HG03280 (cell line): ENCODE results near the gene OR13G1.
A peak's percentile ranks its signal among the peaks of the same experiment; 100 is the strongest.
"Not testable (repeated sequence)": the region's sequence is repeated elsewhere in the genome, so short reads cannot be mapped to it uniquely, and the experiment has no call there.

Experiments used
- ATAC-seq: cut with Tn5 transposase; IDR thresholded peaks from one replicate; pipeline ENCODE4 v1.9.1; 2021; ENCODE audit warnings: mild to moderate bottlenecking, moderate library complexity; ENCODE audit not compliant: unreplicated experiment

The OR13G1 gene, protein sequence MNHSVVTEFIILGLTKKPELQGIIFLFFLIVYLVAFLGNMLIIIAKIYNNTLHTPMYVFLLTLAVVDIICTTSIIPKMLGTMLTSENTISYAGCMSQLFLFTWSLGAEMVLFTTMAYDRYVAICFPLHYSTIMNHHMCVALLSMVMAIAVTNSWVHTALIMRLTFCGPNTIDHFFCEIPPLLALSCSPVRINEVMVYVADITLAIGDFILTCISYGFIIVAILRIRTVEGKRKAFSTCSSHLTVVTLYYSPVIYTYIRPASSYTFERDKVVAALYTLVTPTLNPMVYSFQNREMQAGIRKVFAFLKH

DNA sequence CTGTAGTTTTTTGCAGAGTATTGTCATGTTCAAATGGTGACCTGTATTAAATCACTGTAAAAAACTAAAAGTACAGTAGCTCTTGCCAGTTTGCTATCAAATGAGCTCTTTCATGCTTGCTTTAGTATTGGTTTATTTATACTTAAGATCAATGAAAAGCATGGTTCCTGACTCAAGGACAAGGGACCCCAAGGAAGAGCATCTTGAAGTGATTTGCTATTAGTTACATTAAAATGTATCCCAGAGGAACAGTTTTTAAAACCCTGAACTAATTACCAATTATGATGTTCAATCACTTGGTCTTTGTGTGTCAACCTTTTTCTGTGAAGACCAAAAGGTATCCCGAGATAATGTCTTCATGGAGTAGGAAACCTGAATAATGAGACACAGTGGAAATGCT, at the start of gene OR13G1:
OR13G1 (minus strand) TSS at position 101 of the 400 bp plus-strand sequence. CDS start 6,698 bp downstream, outside the sequence.
- ATAC-seq, result no peak

DNA sequence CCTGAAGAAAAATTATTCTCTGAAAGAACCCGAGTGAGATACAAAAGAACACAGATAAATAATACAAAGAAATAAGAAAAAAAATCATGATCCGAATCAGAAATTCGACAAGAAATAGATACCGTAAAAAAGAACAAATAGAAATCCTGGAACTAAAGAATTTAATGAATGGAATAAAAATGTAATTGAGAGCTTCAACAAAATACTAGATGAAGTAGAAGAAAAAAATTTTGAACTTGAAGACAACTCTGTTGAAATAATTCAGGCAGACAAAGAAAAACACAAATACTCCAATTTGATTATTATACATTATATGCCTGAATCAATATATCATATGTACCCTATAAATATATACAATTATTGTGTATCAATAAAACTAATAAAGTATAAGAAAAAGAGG, 41.7 kb upstream of the OR13G1 start:
- no peak for ATAC-seq

DNA sequence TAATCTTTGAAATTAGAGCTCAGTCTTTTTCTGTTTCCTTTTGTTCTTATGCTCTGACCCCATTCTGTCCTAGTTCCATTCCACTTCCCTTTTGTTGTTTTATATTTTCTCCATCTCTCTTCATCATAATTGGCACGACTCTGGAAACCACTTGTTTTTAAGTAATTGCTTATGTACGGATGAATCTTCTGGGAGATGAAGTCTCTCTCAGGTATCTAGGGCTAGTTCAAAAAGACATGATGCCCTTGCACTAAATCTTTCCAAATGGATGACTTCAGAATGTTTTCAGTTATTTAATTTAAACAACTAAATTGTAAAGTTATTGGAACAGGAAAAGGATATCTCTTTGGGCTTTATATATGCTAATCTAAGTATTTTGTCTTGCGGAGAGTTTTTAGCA, 37.0 kb upstream of the OR13G1 start, which contains the start of gene OR6F1:
OR6F1 (minus strand) TSS at position 101 of the 400 bp plus-strand sequence. CDS start 3,891 bp downstream, outside the sequence.
- no peak for ATAC-seq

DNA sequence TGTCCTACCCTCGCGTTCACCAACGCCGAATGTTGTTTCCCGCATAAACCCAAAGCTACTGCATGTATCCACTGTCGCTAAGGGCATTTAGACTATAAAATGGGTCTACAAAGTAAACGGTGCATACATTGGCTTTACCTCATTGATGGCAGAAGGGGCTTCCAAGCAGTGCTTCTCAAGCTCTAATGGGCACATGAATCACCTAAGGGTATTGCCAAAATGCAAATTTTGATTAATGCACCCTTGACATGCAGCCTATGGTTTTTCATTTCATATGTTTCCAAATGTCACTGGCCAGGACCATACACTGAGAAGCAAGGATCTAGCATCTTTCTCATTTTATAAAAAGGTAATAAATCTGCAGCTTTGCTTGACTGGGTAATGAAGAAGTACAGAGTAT, 34.2 kb upstream of the OR13G1 start:
- no peak for ATAC-seq

DNA sequence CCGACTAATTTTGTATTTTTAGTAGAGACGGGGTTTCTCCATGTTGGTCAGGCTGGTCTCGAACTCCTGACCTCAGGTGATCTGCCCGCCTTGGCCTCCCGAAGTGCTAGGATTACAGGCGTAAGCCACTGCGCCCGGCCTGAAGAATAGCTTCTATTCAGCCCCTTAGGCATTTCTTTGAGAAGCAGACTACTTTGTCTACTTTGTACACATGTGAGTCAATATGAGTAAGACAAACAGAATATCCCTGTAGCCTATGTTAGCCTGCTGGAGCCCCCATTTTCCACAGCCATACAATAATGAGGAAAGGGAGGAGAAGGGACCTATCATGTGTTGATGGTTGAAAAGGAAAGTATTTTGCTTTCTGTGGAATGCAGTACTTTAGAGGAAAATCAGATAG, 31.1 kb upstream of the OR13G1 start:
- ATAC-seq, result not testable (repeated sequence)

DNA sequence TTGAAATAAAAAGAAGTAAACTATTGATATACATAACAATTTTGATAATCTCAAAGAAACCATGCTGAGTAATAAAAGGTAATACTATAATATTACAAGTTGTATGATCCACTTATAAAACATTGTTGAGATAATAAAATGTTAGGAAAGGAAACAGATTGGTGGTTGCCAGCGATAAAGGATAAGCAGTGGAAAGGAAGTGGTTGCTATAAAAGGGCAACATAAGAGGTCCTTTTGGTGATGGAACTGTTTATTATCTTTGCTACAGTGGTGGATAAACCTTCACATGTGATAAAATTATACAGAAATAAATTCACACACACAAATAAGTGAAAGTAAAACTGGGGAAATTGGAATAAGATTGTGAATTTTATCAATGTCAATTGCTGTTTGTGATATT, 21.8 kb upstream of the OR13G1 start:
- ATAC-seq, result no peak

DNA sequence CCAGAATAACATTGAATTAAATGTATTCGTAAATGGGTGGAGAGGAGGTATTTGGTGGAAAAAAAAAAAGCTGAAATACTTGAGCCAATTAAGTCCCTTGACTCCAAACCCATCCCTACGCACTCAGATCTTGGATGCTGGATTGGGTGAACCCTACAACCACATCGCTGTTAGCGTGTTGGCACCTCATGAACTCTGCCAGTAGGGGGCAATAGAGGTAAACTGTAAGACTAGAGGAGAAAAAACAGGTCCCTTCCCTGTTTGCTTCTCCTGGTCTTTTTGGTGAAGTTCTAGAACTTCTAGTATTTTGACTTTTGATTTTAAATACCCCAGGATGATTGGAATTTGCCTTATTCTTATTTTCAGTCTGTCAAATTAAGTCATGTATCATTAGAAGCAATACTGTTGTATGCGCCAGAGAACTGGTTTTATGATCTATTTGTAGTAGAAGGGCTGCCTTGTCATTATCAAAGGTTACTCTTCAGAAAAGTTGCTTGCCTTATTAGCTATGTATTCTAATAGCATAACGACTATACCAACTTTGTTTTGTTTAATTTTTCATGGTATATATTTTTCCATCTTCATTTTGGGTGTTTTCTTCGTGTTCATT, 1.9 kb upstream of the OR13G1 start:
- peak; percentile 92 for ATAC-seq

DNA sequence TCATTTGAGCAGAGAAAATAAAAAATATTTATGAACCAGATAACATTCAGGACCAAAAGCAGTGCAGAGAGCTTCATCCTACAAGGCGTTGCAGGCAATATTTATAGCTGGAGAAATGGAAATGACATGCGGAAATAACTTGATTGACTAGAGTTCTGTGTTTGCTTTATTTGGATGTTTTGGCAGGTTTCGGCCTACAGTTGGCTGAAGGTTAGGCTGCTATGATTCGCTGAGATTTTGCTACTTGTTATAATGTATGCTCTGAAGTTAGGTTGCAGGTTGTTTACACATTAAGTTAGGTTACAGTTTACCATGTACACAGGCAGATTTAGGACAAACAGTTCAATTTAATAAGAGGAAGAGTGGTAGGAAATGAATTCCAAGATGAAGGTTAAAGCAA, 632 bp upstream of the OR13G1 start:
- ATAC-seq, result no peak

DNA sequence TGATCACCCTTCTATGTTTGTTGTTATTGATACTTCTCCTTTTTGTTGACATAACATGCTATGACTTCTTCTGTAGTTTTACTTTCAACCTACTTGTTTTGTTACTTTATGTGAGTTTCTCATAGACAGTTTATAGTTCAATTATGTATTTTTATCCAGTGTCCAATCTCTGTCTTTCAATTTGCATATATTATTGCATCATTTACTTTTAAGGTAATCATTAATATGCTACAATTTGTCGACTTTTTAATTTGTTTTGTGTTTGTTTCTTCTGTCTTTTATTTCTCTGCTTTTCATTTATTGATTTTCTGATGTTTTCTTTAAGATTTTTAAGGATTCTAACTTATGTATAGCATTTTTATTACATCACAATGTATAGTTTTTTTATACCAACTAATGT, 10.3 kb downstream of the OR13G1 start:
- ATAC-seq, result no peak

DNA sequence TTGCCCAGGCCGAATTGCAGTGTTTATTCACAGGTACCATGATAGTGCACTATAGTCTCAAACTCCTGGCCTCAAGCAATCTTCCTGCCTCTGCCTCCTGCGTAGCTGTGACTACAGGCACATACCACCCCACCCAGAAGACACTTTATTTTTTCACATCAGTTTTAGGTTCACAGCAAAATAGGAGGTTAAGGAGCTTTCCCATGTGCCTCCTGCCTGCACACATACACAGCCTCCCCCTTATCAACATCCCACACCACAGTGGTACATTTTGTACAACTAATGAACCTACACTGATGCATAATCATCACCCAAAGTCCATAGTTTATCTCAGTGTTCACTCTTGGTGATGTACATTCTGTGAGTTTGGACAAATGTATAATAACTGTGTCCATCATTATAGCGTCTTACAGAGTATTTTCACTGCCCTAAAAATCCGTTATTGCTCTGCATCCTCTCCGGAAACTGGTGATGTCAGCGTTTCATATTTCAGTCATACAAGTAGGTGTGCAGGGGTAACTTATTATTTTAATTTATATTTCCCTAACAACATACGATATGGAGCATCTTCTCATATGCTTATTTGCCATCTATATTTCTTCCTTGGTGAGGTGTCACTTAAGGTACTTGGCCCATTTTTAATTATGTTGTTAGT, 23.2 kb downstream of the OR13G1 start:
- ATAC-seq, result no peak

DNA sequence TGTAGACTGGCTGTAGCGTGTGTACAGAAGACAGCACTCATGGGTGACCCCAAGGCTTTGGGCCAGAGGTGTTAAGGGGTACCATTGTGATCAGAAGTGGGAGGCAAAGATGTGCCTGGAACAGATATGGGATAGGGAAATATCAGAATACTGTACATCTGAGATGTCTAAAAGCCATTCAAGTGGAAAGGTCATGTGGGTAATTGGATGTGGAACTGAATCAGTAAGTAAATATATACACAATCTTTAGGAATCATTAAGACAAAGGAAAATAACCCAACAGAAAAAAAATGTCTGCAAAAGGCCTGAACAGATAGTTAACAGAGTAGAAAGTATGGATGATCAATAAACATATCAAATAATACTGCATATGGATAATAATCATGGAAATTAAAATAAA, 26.5 kb downstream of the OR13G1 start:
- no peak for ATAC-seq

DNA sequence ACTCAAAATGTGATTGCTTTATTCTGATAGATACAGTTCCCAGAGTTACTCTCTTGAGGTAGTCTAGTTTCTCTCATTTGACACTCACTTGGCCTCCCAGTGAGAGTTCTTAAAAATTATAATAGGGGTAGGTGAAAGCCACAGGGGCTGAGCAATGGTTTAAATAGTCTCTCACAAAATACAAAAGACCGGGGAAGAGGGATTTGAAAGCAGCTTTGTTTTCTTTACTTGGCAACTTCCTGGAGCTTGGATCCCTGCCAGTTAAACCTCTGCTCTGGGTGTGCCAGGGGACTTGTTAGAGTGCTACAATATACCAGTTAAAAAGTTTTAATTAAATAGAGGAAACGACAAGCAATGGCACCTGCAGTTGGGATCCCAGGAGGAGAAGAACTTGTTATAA, 31.7 kb downstream of the OR13G1 start:
- ATAC-seq, result no peak

DNA sequence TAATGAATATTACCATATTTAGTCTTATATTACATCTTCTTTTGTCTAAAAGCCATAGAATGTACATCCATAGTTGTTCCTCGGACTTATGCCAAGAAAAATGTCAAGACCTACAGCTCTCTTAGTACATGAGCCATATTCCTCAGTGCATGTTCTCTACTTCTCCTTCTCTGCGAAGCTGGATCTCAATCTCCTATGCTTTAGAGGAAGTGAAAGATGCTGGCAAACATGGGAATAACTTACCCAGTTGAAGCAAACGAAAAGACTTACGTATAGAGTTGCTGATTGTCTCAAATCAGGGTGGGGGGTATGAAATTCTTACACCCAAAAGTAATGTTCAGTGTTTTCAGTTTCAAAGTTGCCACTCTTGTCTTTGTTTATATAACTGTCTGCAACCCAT, 32.7 kb downstream of the OR13G1 start:
- no peak for ATAC-seq

DNA sequence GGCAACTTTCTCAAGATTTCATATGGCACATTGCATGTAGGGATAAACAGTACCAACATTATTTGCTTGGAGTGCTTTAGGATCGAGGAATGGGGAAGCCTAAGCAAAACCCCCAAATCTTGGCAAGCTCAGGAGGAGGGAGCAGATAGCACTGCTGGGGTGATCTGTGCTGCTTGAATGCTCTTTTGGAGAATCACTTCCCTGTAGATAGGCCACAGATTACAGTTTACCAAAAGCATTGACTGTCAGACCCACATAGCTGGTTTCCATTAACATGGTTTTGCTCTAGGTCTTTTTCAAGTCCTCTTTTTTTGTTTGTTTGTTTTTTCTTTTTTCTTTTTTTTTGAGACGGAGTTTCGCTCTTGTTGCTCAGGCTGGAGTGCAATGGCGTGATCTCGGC, 36.8 kb downstream of the OR13G1 start:
- no peak for ATAC-seq

DNA sequence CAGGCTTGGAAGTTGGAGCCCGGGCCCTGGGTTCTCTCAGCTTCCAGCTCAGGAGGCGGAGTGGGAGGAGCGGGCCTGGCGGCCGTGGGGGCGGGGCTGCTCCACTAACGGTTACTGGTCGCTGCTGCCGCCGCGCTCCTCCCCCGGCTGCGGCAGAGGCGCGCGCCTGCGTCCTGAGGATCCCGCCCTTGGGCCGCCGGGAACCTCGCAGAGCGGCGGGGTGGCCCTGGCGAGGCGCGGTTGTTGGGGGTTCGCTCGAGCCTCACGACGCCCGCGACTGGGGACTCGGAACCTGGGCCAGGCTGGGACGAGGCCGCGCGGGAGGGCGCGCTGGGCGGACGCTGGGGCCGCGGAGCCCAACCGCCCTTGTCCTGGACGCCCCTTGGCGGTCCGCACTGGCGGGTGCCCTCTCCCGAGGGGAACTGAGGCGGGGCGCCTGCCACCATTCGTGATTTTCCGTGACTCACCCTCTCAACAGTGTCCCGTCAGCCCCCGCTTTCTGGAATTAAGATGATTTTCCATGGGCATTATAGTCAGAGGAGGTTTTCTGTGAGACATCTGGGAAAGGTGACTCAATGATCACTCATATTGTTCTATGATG, 40.1 kb downstream of the OR13G1 start:
- ATAC-seq, result no peak

DNA sequence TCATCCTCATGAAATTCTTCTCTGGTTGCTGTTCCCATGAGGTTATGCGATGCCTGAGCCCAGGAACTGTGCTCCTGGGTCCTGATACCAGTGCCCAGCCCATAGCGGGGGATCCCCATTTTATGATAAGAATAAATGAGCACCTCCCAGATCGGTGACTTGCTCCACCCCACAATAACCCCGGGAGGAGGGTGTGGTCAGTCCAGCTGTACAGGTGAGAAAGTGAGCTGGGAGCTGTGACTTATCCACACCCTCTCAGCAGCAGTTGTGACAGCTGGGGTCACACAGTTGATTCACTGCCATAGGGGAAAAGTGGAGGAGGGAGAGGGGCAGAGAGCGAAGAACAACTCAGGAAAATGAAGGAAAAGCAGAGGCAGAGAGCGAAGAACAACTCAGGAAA, 40.8 kb downstream of the OR13G1 start:
- ATAC-seq, result no peak

DNA sequence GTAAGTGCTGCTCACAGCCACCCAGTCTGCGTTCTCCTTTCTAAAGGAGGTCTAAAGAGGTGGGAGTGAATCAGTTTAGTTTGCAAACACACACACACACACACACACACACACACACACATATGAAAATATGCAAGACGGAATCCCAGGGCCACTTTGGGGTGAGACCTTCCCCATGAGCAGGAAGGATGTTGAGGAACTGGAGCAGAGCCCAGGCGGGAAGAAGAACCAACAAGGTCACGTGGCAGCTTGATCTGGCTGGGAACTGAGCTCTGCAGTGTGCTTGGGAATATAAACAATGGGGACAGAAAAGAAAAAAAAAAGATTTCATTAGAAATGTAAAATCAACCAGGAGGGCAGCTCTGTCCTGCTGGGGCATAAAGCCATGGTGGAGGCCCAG, 41.5 kb downstream of the OR13G1 start:
- ATAC-seq, result no peak

DNA sequence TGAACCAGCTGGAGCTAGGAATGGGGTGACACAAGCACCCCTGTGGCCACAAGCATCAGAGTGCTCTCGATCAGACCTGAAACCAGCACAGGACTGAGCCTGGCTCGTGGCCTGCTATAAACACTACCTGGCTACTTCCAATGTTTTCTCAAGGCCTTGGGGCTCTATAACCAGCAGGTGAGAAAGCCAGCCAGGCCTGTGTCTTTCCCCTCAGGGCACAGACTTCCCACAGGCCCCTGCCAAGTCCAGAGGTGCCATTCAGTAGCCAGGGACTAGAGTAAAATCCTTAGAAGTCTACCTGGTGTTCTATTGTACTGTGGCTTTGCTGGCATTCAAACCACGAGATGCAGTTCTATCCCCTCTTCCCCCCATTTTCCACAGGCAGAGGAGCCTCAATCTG, 51.6 kb downstream of the OR13G1 start:
- ATAC-seq, result no peak
